H1 (cell line): ENCODE data around the gene CIPC. TPM values are rescaled to one million over a fixed set of nuclear protein-coding genes. Genes with fewer than 3 reads are reported as not detected.

Experiments used
- RNF2 ChIP-seq: fragments of 200-900, 300-1000 bp; sonication (generic); IDR thresholded peaks from 2 replicates; pipeline ENCODE4 v1.7.1; 2016; ENCODE audit warnings: borderline replicate concordance, low read depth, mild to moderate bottlenecking, antibody characterized with exemption, low read length; ENCODE audit not compliant: poor library complexity, severe bottlenecking; ENCODE audit errors: missing control alignments
- polyA plus RNA-seq, 7 experiments: library from polyadenylated mRNA; depleted of rRNA in 3 of 7; stranded (reverse) in 5 of 7; unstranded in 2 of 7; fragments of >200 nt in 5 of 7; fragments of 200-250 nt in 2 of 7; gene quantifications; 1 replicate in 5 of 7; 2 replicates in 1 of 7; 4 replicates in 1 of 7; pipeline versions ENCODE4 v1.2.1 to v1.2.3, GENCODE V29; 2011 to 2013; ENCODE audit warnings: missing spikeins in 2 of 7, mixed read lengths in 2 of 7
- total RNA-seq: library from RNA; stranded (reverse); fragmentation: NEBNext Ultra II Directional; extraction: Animal tissue kit (Norgen Biotek cat#: 25700); gene quantifications from 2 replicates; pipeline ENCODE4 v1.2.1, GENCODE V29; 2021

The CIPC gene
- total and polyA plus RNA-seq, 2 of the 8 experiments (the other 6 are each of a cell fraction or from before 2014, with no cell fraction given) = 13.9 to 32.7 TPM

GRCh38 chr14:77097700-77098528 is at the start of gene CIPC (continued):
- TF ChIP-seq RNF2 = no peak
